Measurements from ENCODE around the gene BRCA2.

Gene BRCA2

GRCh38 chr13:32381539-32381938 lies 66.2 kb downstream of the BRCA2 start:
- H3K4me3 ChIP-seq (ENCODE audit: control insufficient read depth, low read depth, low read length) = no peak overlapping the region
- TF ChIP-seq CTCF (conservative IDR thresholded peaks at IDR 0.05; ENCODE audit: control insufficient read depth, insufficient read depth, low read depth, low read length) = peak; percentile 53
- peak; percentile 39 for DNase-seq (ENCODE audit: low read depth)

GRCh38 chr13:32383836-32384618 lies 68.7 kb downstream of the BRCA2 start:
- no peak for TF ChIP-seq CTCF (conservative IDR thresholded peaks at IDR 0.05; ENCODE audit: control insufficient read depth, insufficient read depth, low read depth, low read length)
- no peak overlapping the region for H3K4me3 ChIP-seq (ENCODE audit: control insufficient read depth, low read depth, low read length)
- no peak for DNase-seq (ENCODE audit: low read depth)

GRCh38 chr13:32384702-32385101 lies 69.4 kb downstream of the BRCA2 start:
- no peak for DNase-seq (ENCODE audit: low read depth)
- H3K4me3 ChIP-seq (ENCODE audit: control insufficient read depth, low read depth, low read length) = no peak overlapping the region

GRCh38 chr13:32385410-32385809 lies 70.1 kb downstream of the BRCA2 start:
- H3K4me3 ChIP-seq (ENCODE audit: control insufficient read depth, low read depth, low read length) = no peak overlapping the region
- no peak for TF ChIP-seq CTCF (conservative IDR thresholded peaks at IDR 0.05; ENCODE audit: control insufficient read depth, insufficient read depth, low read depth, low read length)

More at GRCh38 chr13:32384702-32385101, 69.4 kb downstream of the BRCA2 start:
- no peak for TF ChIP-seq CTCF (conservative IDR thresholded peaks at IDR 0.05; ENCODE audit: control insufficient read depth, insufficient read depth, low read depth, low read length)

GRCh38 chr13:32390048-32390447 lies 74.7 kb downstream of the BRCA2 start:
- TF ChIP-seq CTCF (conservative IDR thresholded peaks at IDR 0.05; ENCODE audit: control insufficient read depth, insufficient read depth, low read depth, low read length) = no peak
- DNase-seq (ENCODE audit: low read depth) = no peak
- H3K4me3 ChIP-seq (ENCODE audit: control insufficient read depth, low read depth, low read length) = no peak overlapping the region

More at GRCh38 chr13:32385410-32385809, 70.1 kb downstream of the BRCA2 start:
- no peak for DNase-seq (ENCODE audit: low read depth)

- no peak for DNase-seq (ENCODE audit: low read depth)
- TF ChIP-seq CTCF (conservative IDR thresholded peaks at IDR 0.05; ENCODE audit: control insufficient read depth, insufficient read depth, low read depth, low read length) = no peak
- no peak overlapping the region for H3K4me3 ChIP-seq (ENCODE audit: control insufficient read depth, low read depth, low read length)
Measured at GRCh38 chr13:32390484-32390883, 75.2 kb downstream of the BRCA2 start.
